ENCODE results near the gene VWA1. TPM values are rescaled to one million over a fixed set of nuclear protein-coding genes. Genes with fewer than 3 reads are reported as not detected.

Gene VWA1
- total RNA-seq, 1 experiment from 2014 or later: 35.5 TPM

DNA sequence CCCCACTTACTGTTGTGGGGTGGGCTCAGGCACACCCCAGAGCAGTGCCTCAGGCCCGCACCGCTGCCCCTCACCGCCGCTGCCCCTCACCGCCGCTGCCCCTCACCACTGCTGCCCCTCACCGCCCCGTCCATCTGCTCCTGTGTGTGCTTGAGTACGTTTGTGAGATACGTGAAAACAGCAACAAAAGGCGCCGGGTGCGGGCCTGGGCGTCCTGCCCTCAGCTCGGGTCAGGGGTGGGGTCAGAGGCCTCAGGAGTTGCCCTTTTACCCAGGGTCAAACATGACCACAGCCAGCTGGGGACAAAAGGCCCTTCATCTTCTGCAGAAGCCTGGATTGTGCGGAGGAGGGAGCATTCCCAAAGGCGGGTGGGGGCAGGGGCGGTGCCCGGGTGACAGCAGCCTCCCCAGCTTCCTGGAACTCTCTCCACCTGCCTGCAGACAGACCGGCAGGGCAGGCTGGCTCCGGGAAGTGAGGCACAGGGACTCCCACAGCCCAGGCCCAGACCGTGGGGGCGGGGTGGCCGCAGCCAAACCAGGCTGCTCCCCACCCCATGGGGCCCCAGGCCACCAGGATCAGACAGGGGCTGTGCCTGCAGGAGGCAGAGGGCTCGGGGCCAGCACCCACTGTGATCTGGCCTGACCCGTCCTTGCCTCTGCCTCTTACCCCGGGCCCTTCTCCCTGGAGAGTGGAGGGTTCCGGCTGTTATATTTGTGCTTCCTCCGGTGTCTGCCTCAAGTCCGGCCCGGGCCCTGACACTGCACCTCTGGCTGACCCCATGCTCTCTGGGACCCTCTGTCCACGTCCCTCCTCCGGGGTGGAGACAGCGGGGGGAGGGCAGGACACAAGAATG lies 2.3 kb upstream of the VWA1 start:
- ChIA-PET POLR2A (interaction anchor here (0.6 to 2.5 kb wide), 8 partner anchors 8 to 77 kb away, joined by 3 to 7 read pairs (median 6); partner anchors contain the start of genes AURKAIP1, CCNL2 and MRPL20), CTCF (interaction anchor here (0.5 to 2.1 kb wide), 10 partner anchors 13 to 81 kb away, joined by 3 to 11 read pairs (median 5); partner anchors contain the start of genes ANKRD65, AURKAIP1, CCNL2 and MRPL20)
- Mint-ChIP-seq H3K4me1 (peaks cover 32% of the 10 kb centered on the region), H3K4me3 (peak overlapping the region; percentile 31; the same call in 1 of the 2 replicates), H3K9me3 (no peaks in the 10 kb centered on the region), H3K27ac (no peak overlapping the region; the same call in 1 of the 2 replicates), H3K27me3 (ENCODE audit: low read depth) (peaks cover 6% of the 10 kb centered on the region; the same call in 1 of the 2 replicates), H3K36me3 (no peaks in the 10 kb centered on the region)
- DNase-seq (ENCODE audit: low spot score) (peak; percentile 71), ATAC-seq (peak; percentile 38)
- TF ChIP-seq, protein P1, sequence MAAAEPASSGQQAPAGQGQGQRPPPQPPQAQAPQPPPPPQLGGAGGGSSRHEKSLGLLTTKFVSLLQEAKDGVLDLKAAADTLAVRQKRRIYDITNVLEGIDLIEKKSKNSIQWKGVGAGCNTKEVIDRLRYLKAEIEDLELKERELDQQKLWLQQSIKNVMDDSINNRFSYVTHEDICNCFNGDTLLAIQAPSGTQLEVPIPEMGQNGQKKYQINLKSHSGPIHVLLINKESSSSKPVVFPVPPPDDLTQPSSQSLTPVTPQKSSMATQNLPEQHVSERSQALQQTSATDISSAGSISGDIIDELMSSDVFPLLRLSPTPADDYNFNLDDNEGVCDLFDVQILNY (CRISPR knock-in tag; IDR thresholded peaks at IDR 0.05): 0 out of 2 replicates have a peak, but pooled peaks have one; percentile 22
- TF ChIP-seq, protein P2, sequence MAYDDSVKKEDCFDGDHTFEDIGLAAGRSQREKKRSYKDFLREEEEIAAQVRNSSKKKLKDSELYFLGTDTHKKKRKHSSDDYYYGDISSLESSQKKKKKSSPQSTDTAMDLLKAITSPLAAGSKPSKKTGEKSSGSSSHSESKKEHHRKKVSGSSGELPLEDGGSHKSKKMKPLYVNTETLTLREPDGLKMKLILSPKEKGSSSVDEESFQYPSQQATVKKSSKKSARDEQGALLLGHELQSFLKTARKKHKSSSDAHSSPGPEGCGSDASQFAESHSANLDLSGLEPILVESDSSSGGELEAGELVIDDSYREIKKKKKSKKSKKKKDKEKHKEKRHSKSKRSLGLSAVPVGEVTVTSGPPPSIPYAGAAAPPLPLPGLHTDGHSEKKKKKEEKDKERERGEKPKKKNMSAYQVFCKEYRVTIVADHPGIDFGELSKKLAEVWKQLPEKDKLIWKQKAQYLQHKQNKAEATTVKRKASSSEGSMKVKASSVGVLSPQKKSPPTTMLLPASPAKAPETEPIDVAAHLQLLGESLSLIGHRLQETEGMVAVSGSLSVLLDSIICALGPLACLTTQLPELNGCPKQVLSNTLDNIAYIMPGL (CRISPR knock-in tag; IDR thresholded peaks at IDR 0.05): 0 out of 2 replicates have a peak, but pooled peaks have one; percentile 15
- TF ChIP-seq GABPB1 (CRISPR knock-in tag; IDR thresholded peaks at IDR 0.05) (peak; percentile 76), ATF1 (CRISPR knock-in tag; IDR thresholded peaks at IDR 0.05) (0 out of 2 replicates have a peak, but pooled peaks have one; percentile 39), TEAD1 (CRISPR knock-in tag; IDR thresholded peaks at IDR 0.05) (peak; percentile 76; the same call in 1 of the 2 replicates), FOXK1 (CRISPR knock-in tag; IDR thresholded peaks at IDR 0.05) (peak; percentile 39; the same call in 1 of the 2 replicates), FOXP1 (CRISPR knock-in tag; IDR thresholded peaks at IDR 0.05; ENCODE audit: borderline replicate concordance) (no peak)
- TF ChIP-seq, protein P3, sequence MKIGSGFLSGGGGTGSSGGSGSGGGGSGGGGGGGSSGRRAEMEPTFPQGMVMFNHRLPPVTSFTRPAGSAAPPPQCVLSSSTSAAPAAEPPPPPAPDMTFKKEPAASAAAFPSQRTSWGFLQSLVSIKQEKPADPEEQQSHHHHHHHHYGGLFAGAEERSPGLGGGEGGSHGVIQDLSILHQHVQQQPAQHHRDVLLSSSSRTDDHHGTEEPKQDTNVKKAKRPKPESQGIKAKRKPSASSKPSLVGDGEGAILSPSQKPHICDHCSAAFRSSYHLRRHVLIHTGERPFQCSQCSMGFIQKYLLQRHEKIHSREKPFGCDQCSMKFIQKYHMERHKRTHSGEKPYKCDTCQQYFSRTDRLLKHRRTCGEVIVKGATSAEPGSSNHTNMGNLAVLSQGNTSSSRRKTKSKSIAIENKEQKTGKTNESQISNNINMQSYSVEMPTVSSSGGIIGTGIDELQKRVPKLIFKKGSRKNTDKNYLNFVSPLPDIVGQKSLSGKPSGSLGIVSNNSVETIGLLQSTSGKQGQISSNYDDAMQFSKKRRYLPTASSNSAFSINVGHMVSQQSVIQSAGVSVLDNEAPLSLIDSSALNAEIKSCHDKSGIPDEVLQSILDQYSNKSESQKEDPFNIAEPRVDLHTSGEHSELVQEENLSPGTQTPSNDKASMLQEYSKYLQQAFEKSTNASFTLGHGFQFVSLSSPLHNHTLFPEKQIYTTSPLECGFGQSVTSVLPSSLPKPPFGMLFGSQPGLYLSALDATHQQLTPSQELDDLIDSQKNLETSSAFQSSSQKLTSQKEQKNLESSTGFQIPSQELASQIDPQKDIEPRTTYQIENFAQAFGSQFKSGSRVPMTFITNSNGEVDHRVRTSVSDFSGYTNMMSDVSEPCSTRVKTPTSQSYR (CRISPR knock-in tag; IDR thresholded peaks at IDR 0.05): peak; percentile 57; the same call in 1 of the 2 replicates
- TF ChIP-seq, protein P4, sequence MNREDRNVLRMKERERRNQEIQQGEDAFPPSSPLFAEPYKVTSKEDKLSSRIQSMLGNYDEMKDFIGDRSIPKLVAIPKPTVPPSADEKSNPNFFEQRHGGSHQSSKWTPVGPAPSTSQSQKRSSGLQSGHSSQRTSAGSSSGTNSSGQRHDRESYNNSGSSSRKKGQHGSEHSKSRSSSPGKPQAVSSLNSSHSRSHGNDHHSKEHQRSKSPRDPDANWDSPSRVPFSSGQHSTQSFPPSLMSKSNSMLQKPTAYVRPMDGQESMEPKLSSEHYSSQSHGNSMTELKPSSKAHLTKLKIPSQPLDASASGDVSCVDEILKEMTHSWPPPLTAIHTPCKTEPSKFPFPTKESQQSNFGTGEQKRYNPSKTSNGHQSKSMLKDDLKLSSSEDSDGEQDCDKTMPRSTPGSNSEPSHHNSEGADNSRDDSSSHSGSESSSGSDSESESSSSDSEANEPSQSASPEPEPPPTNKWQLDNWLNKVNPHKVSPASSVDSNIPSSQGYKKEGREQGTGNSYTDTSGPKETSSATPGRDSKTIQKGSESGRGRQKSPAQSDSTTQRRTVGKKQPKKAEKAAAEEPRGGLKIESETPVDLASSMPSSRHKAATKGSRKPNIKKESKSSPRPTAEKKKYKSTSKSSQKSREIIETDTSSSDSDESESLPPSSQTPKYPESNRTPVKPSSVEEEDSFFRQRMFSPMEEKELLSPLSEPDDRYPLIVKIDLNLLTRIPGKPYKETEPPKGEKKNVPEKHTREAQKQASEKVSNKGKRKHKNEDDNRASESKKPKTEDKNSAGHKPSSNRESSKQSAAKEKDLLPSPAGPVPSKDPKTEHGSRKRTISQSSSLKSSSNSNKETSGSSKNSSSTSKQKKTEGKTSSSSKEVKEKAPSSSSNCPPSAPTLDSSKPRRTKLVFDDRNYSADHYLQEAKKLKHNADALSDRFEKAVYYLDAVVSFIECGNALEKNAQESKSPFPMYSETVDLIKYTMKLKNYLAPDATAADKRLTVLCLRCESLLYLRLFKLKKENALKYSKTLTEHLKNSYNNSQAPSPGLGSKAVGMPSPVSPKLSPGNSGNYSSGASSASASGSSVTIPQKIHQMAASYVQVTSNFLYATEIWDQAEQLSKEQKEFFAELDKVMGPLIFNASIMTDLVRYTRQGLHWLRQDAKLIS (CRISPR knock-in tag; IDR thresholded peaks at IDR 0.05; ENCODE audit: borderline replicate concordance): no peak

DNA sequence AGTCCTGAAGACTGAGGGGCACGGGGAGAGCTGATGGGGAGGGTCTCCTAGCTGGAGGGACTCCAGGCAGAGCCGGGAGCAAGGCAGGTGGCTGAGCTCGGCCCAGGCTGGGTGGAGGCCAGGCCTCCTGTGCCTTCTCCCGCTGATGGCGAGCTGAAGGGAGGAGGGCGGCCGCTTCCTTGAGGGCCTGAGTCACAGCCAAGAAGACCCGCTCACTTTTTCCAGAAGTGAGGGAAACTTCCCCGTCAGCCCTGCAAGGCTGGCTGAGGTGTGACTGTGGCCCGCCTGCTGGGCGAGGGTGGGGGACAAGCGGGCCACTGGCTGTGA lies 1.7 kb upstream of the VWA1 start:
- H3K4me1 Mint-ChIP-seq: peaks cover 28% of the 10 kb centered on the region
- TF ChIP-seq ZNF317 (CRISPR knock-in tag; IDR thresholded peaks at IDR 0.05; ENCODE audit: borderline replicate concordance, low read depth) (no peak), ZNF423 (CRISPR knock-in tag; IDR thresholded peaks at IDR 0.05) (no peak; the same call in none of the 2 replicates)
- TF ChIP-seq, protein P5, sequence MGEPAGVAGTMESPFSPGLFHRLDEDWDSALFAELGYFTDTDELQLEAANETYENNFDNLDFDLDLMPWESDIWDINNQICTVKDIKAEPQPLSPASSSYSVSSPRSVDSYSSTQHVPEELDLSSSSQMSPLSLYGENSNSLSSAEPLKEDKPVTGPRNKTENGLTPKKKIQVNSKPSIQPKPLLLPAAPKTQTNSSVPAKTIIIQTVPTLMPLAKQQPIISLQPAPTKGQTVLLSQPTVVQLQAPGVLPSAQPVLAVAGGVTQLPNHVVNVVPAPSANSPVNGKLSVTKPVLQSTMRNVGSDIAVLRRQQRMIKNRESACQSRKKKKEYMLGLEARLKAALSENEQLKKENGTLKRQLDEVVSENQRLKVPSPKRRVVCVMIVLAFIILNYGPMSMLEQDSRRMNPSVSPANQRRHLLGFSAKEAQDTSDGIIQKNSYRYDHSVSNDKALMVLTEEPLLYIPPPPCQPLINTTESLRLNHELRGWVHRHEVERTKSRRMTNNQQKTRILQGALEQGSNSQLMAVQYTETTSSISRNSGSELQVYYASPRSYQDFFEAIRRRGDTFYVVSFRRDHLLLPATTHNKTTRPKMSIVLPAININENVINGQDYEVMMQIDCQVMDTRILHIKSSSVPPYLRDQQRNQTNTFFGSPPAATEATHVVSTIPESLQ (CRISPR knock-in tag; IDR thresholded peaks at IDR 0.05): no peak
- no peak for ATAC-seq
- H3K27me3 Mint-ChIP-seq (ENCODE audit: low read depth): peaks cover 6% of the 10 kb centered on the region; the same call in 1 of the 2 replicates
- no peaks in the 10 kb centered on the region for H3K9me3 Mint-ChIP-seq
- POLR2A ChIA-PET: interaction anchor here (0.6 to 2.5 kb wide), 5 partner anchors 10 to 66 kb away, joined by 3 to 7 read pairs (median 7); partner anchors contain the start of genes AURKAIP1 and CCNL2
- H3K27ac Mint-ChIP-seq: no peak overlapping the region
- CTCF ChIA-PET: interaction anchor here (0.5 to 2.1 kb wide), 9 partner anchors 13 to 82 kb away, joined by 3 to 11 read pairs (median 5); partner anchors contain the start of genes ANKRD65, AURKAIP1, CCNL2 and MRPL20
- H3K4me3 Mint-ChIP-seq: peak overlapping the region; percentile 31; the same call in 1 of the 2 replicates
- no peak for DNase-seq (ENCODE audit: low spot score)
- H3K36me3 Mint-ChIP-seq: no peaks in the 10 kb centered on the region
